GM10266 (cell line): ENCODE results near the gene PLA2G12A.

Experiments
- DNase-seq: peaks from one replicate; pipeline ENCODE4 v3.0.0; 2012; ENCODE audit errors: extremely low spot score
- TF ChIP-seq, protein P1 (sequence below): IDR thresholded peaks from 2 replicates; pipeline ENCODE4 v1.5.1; 2012; ENCODE audit warnings: mild to moderate bottlenecking, low read depth; ENCODE audit not compliant: control insufficient read depth, insufficient read depth; ENCODE audit errors: missing control alignments

Gene PLA2G12A

DNA sequence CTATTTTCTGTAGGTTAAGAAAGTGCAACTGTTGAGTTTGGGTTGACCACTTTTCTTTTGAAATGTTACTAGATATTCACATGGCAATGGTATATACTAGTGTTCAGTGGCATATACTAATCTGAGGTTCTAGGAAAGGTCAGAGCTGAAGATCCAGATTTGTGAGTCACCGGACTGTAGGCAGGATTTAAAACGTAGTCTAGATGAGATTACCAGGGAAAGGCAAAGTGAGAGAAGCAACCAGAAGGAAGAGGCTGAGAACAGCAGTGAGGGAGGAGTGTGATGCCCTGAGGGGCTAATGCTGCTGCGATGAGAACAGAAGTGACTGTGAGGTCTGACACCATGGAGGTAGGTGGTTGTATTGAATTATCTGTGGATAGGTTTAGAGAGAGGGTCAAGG is 9.7 kb upstream of the PLA2G12A start:
- TF ChIP-seq, protein P1, sequence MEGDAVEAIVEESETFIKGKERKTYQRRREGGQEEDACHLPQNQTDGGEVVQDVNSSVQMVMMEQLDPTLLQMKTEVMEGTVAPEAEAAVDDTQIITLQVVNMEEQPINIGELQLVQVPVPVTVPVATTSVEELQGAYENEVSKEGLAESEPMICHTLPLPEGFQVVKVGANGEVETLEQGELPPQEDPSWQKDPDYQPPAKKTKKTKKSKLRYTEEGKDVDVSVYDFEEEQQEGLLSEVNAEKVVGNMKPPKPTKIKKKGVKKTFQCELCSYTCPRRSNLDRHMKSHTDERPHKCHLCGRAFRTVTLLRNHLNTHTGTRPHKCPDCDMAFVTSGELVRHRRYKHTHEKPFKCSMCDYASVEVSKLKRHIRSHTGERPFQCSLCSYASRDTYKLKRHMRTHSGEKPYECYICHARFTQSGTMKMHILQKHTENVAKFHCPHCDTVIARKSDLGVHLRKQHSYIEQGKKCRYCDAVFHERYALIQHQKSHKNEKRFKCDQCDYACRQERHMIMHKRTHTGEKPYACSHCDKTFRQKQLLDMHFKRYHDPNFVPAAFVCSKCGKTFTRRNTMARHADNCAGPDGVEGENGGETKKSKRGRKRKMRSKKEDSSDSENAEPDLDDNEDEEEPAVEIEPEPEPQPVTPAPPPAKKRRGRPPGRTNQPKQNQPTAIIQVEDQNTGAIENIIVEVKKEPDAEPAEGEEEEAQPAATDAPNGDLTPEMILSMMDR = no peak
- no peak for DNase-seq

DNA sequence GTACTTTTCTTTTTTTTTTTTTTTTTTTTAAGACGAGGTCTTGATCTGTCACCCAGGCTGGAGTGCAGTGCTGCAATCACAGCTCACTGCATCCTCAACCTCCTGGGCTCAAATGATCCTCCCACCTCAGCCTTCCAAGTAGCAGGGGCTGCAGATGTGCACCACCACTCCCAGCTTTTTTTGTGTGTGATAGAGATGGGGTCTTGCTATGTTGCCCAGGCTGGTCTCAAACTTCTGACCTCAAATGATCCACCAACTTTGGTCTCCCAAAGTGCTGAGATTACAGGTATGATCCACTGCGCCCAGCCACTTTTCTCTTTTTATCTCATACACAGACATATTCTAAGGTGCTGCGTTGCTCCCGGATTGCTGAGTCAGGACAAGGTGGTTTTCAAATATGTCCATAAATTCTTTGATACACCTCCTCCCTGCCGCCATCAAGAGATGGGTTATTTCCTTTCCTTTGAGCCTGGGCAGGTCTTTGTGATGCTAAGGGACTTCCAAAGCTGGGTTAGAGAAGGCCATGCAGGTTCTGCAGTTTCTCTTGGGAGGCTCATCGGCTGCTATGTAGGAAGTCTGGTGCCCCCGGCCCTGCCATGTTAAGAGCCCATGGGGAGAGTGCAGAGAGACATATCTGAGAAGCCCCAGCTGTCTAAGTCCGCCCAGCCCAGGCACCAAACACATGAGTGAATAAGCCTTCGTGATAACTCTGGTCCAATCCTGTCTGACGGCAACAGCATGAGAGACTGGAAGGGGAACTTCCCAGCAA is 8.4 kb upstream of the PLA2G12A start:
- TF ChIP-seq, protein P1 = no peak
- DNase-seq = no peak

DNA sequence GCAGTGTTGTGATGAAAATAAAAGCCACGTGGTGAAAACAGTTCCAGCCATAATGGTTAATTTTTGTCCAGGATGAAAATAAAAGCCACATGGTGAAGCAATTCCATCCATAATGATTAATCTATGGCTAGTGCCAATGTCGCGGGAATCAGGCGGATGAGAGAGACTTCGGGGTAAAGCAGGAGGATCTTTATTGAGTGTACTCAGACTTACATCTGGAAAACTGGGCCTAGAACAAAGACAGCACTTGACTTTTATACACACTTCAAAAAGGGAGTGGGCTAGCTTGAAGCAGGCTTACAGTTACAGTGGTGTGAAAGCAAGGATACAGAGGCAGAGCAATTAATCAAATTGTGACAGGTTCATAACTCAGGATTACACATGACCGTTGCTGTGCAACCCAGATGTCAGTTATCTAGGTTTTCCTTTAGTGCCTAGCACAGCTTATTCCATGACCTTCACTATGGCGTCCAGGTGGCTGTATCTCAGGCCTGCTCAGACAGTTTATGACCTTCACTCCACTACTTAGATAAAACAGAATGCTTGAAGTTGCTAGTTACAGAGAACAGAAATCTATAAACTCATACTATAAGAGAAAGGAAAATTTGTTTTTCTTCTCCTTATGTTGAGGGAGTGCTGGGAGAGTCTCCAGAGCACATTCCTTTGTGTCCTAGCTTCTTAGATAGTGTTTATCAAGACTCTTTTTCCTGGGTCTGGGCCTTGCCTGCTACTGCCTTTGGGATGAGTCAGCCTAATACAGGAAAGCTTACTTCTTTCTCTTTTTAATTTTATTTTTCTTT is 5.9 kb upstream of the PLA2G12A start:
- TF ChIP-seq, protein P1 = no peak
- no peak for DNase-seq

DNA sequence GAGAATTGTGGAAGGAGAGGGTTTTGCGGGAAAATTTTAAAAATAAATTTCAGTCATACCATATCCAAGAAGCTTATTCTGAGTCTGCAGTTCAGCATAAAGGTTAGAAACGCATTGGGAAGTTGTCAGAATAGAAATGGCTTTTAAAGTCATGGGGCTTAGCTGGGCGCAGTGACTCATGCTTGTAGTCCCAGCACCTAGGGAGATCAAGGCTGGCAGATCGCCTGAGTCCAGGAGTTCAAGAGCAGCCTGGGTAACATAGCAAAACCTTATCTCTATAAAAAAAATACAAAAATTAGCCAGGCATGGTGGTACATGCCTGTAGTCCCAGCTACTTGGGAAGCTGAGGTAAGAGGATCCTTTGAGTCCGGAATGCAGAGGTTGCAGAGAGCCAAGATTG is 3.9 kb upstream of the PLA2G12A start:
- TF ChIP-seq, protein P1 = no peak

DNA sequence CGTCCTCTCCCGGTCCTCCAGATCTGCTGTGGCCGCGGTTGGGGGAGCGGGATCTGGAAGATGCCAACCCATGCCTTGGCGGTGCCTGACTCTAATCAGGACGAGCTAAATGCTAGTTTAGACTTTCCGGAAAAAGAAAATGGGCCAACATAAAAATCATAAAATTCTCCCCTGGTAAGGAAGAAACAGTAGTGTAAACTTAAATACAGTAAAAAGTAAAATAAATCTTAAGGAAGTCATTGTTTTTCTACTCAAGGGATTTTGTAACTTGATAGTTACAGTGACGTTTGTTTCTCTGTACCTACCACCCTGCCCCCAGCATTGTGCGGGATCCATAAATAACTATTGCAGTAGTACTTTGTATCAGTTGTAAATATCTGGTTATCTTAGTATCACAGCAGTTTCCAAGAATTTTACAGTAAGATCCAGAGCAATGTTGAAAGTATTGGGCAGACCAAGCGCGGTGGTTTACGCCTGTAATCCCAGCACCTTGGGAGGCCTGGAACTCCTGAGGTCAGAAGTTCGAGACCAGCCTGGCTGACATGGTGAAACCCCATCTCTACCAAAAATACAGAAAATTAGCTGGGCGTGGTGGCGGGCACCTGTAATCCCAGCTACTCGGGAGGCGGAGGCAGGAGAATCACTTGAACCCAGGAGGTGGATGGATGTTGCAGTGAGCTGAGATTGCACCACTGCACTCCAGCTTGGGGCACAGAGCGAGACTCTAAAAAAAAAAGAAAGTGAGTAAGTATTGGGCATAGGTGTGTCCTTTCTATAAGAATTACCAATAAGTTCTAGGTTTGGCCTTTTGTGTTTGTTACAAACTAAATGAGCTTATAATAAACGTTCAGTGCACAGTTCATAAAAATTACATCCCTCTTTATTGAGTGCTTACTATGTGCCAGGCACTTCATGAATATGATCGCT is 1.0 kb upstream of the PLA2G12A start:
- no peak for DNase-seq
- TF ChIP-seq, protein P1 = no peak

More for the DNA sequence above, 3.9 kb upstream of the PLA2G12A start:
- no peak for DNase-seq

DNA sequence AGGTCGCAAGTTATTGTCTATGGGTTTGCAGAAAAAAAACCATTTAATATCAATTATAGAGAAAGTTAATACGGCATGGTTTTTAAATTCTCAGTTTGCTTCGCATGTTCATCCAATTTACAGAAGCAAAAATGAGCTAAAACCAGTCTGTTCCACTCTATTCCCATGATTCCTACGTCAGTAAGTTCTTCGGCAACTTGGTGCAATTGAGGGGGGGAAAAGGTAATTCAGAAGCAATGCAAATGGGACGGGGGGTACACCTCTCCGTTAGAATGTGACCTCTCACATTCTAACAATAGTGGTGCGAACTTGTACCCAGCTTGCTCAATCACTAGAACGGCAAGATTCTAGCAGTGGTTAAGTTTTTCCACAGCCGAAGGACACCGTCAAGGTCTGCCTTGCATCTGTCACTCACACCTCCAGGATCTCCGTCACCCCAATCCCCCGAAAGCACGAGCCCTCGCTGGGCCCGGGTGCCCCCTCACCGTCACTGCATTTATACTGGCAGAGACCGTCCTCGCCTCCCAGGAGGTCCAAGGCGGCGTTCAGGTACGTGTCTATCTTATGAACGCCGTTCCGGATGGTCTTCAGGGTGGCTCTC is 653 bp downstream of the PLA2G12A start:
- TF ChIP-seq, protein P1 = no peak
- DNase-seq = peak; percentile 15
